Measurements from ENCODE around the gene TTC39B. TPM values are rescaled to one million over a fixed set of nuclear protein-coding genes. Genes with fewer than 3 reads are reported as not detected.

The TTC39B gene
- total RNA-seq, 6 donors from 2014 or later = 16.7 to 35.7 (median 29.9) TPM

DNA sequence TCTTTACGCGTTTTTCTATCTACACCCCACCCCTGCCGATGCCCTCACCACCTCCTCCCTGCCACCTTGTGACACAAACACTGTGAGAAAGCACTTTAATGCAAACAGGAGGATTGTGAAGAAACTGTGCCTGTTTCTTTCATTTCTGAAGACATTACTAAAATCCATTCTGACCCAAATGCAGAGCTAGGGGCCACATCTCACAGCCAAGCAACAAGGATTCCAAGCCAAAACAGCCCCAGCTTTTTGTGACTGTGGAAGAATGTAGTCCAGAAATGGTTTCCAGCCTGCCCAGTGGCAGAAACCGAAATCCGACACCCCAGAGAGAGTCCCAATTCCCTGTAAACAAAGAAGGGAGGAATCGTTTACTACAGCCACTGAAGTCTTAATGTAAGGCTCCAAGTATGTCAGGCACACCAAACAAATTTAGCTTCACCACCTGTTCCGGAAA lies 190.9 kb downstream of the TTC39B start:
- Histone ChIP-seq H3K27ac (no peak overlapping the region), H3K4me3 (no peak overlapping the region), H3K4me1 (no peaks in the 10 kb centered on the region), H3K9me3 (no peaks in the 10 kb centered on the region), H3K27me3 (no peaks in the 10 kb centered on the region), H3K36me3 (no peaks in the 10 kb centered on the region)
- ATAC-seq (ENCODE audit: low FRiP score in 2 of 2) = no peak
- DNase-seq = no peak
- WGBS, 2 donors = 44 to 55% methylated on average over 7 of the region's 7 CpGs
- TF ChIP-seq POLR2AphosphoS5 (IDR thresholded peaks at IDR 0.05) = no peak

DNA sequence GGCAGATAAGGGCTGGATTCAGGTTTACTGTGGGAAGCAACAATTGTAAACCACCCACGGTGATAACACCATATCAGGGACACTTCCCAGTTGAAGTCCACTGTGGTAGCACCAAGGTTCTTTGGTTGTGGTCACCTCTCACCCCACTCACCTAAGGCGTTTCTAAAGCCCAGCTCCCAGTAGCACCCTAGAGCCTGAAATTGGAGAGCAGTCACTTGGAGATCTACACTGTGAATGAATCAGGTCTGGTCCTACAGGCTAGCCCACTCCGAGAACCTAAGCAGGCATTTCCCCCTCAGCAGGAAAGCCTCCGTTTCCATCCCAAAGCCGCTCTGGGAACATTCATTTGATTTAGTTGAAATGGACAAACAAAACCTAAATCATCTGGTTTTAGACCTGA lies 191.3 kb downstream of the TTC39B start:
- 67 to 75% methylated on average over 5 of the region's 5 CpGs for WGBS, 2 donors
- H3K36me3 ChIP-seq = no peaks in the 10 kb centered on the region
- H3K4me1 ChIP-seq = no peaks in the 10 kb centered on the region
- DNase-seq = no peak
- TF ChIP-seq POLR2AphosphoS5 (IDR thresholded peaks at IDR 0.05) = no peak
- ATAC-seq (ENCODE audit: low FRiP score in 2 of 2) = no peak
- H3K4me3 ChIP-seq = no peak overlapping the region
- H3K9me3 ChIP-seq = no peaks in the 10 kb centered on the region
- no peak overlapping the region for H3K27ac ChIP-seq
- no peaks in the 10 kb centered on the region for H3K27me3 ChIP-seq

DNA sequence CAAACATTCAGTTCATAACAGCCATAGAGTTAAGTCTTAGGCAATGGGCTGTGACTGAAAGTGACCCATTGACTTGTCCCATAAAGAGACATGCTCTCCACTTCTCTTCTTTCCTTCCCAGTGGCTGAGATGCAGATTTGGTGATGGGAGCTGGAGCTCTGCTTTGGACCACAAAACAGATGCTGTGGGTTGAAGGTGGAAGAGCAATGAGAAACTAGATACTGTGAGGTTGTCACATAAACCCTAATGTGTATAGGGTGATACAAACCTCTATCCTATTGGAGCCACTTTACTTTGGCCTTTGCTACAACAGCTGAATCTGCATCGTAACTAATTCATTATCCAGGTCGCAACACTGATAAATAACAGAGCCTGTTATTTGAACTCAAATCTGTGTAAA lies 192.0 kb downstream of the TTC39B start:
- DNase-seq (no peak), ATAC-seq (ENCODE audit: low FRiP score in 2 of 2) (no peak)
- H3K9me3 ChIP-seq = no peaks in the 10 kb centered on the region
- TF ChIP-seq POLR2AphosphoS5 (IDR thresholded peaks at IDR 0.05) = no peak
- TF ChIP-seq, protein P1, sequence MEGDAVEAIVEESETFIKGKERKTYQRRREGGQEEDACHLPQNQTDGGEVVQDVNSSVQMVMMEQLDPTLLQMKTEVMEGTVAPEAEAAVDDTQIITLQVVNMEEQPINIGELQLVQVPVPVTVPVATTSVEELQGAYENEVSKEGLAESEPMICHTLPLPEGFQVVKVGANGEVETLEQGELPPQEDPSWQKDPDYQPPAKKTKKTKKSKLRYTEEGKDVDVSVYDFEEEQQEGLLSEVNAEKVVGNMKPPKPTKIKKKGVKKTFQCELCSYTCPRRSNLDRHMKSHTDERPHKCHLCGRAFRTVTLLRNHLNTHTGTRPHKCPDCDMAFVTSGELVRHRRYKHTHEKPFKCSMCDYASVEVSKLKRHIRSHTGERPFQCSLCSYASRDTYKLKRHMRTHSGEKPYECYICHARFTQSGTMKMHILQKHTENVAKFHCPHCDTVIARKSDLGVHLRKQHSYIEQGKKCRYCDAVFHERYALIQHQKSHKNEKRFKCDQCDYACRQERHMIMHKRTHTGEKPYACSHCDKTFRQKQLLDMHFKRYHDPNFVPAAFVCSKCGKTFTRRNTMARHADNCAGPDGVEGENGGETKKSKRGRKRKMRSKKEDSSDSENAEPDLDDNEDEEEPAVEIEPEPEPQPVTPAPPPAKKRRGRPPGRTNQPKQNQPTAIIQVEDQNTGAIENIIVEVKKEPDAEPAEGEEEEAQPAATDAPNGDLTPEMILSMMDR (IDR thresholded peaks at IDR 0.05) = no peak
- TF ChIP-seq EP300 (IDR thresholded peaks at IDR 0.05) = no peak
- no peak for TF ChIP-seq POLR2A (IDR thresholded peaks at IDR 0.05)
- H3K36me3 ChIP-seq = no peaks in the 10 kb centered on the region
- no peak overlapping the region for H3K4me3 ChIP-seq
- WGBS, 2 donors = 87 to 92% methylated on average over 2 of the region's 2 CpGs
- no peak overlapping the region for H3K27ac ChIP-seq
- H3K4me1 ChIP-seq = no peaks in the 10 kb centered on the region
- no peaks in the 10 kb centered on the region for H3K27me3 ChIP-seq

Small RNA genes lying within 50 kb of the gene (small RNA-seq; reads per million reads assigned to genes)
- gene RNU6-559P = 0 reads per million in 4 donors

Other genes with a start within 250 kb of the TTC39B start
- gene SNAPC3, start 115.7 kb upstream of the TTC39B start, total RNA-seq = 10 to 100 TPM; 20.0 to 59.8 (median 24.3) TPM
- 10 to 100 TPM; 22.5 to 57.9 (median 27.8) TPM for gene PSIP1, start 203.8 kb upstream of the TTC39B start, total RNA-seq
- 10 to 100 TPM in 1 of 6 donors, 1 to 10 TPM in 5; 2.4 to 16.8 (median 6.6) TPM for gene CCDC171, start 245.8 kb upstream of the TTC39B start, total RNA-seq